ENCODE results near the gene ADPRS. TPM values are rescaled to one million over a fixed set of nuclear protein-coding genes. Genes with fewer than 3 reads are reported as not detected.

ADPRS gene
- total RNA-seq, 1 donor from 2014 or later: 28.1 TPM

DNA sequence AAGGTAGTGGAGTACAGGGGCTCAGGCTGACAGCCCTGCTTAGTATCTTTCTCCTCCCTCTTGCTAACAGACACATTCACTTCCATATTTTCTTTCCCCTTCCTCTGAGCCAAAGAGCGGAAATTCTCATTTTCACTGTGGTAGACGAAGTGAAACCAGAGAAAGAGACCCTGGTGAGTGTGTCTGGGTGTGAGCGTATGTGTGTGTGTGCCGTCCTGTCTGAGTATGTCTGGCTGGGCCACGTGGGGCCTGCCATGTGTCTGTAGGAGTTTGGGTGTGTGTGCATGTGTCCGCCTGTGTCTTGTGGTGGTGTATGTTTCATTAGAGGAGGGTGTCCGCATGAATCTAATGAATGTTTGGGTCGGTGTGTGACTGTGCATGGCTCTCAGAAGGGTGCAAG, 34.7 kb downstream of the ADPRS start:
- Histone ChIP-seq H3K9me3 (ENCODE audit: low read depth) (no peaks in the 10 kb centered on the region), H3K79me2 (ENCODE audit: low read depth) (no peaks in the 10 kb centered on the region), H3K36me3 (no peaks in the 10 kb centered on the region), H2AFZ (replicated peaks) (no peak overlapping the region), H3K4me1 (peaks cover 3% of the 10 kb centered on the region), H3K9ac (no peak overlapping the region), H3K4me3 (no peak overlapping the region), H3K27ac (no peak overlapping the region), H3K27me3 (peaks cover 57% of the 10 kb centered on the region), H4K20me1 (ENCODE audit: low read depth) (peaks cover 14% of the 10 kb centered on the region), H3F3A (ENCODE audit: low read depth) (no peaks in the 10 kb centered on the region), H3K4me2 (no peak overlapping the region)
- Mint-ChIP-seq H3K4me1 (peaks cover 41% of the 10 kb centered on the region), H3K27me3 (ENCODE audit: insufficient read depth, low read depth) (peaks cover 42% of the 10 kb centered on the region), H3K9me3 (peaks cover 2% of the 10 kb centered on the region), H3K36me3 (peaks cover 2% of the 10 kb centered on the region), H3K4me3 (no peak overlapping the region), H3K27ac (no peak overlapping the region)
- no peak for DNase-seq (ENCODE audit: low spot score)
- TF ChIP-seq, protein P1, sequence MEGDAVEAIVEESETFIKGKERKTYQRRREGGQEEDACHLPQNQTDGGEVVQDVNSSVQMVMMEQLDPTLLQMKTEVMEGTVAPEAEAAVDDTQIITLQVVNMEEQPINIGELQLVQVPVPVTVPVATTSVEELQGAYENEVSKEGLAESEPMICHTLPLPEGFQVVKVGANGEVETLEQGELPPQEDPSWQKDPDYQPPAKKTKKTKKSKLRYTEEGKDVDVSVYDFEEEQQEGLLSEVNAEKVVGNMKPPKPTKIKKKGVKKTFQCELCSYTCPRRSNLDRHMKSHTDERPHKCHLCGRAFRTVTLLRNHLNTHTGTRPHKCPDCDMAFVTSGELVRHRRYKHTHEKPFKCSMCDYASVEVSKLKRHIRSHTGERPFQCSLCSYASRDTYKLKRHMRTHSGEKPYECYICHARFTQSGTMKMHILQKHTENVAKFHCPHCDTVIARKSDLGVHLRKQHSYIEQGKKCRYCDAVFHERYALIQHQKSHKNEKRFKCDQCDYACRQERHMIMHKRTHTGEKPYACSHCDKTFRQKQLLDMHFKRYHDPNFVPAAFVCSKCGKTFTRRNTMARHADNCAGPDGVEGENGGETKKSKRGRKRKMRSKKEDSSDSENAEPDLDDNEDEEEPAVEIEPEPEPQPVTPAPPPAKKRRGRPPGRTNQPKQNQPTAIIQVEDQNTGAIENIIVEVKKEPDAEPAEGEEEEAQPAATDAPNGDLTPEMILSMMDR (IDR thresholded peaks at IDR 0.05): no peak
- TF ChIP-seq EZH2 (IDR thresholded peaks at IDR 0.05) (no peak), EZH2phosphoT487 (IDR thresholded peaks at IDR 0.05) (no peak)

DNA sequence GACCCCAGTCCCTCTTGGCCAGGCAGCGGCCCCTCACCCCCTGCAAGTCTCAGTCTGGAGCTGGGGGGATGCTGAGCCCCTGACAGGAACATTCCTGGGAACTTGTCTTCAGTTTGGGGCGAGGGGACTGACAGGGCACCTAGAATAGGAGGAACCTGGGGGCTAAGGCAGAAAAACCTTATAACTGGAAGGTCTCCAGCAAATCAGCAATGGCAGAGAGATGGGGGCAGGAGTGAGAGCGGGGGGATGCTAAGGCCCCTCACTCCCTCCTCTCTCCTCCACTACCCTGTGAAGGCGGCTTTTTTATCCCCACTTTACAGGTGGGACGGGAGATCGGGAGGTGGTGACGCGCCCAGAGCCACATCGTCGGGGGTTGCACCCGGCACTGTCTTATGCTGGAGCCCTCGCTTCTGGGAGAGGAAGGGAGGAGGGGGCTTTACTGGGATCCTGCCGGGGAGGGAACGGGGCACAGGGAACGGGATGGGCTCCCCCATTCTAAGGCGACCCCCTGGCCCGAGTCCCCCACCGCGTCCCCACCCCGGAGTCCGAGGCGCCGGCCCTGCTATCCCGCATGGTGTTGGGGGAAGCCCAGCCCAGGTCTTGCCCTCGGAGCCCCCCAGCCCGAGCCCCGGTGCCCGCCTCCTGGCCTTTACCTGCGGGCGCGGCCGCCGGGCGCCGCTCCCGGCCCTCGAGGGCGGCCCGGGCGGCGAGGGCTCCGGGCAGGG, 35.9 kb downstream of the ADPRS start:
- Histone ChIP-seq H3K4me2 (peak overlapping the region; percentile 66), H3K27ac (no peak overlapping the region), H3K36me3 (no peaks in the 10 kb centered on the region), H2AFZ (replicated peaks) (no peak overlapping the region), H3K4me1 (peaks cover 3% of the 10 kb centered on the region), H3K9ac (no peak overlapping the region), H3K79me2 (ENCODE audit: low read depth) (no peaks in the 10 kb centered on the region), H3K9me3 (ENCODE audit: low read depth) (no peaks in the 10 kb centered on the region), H4K20me1 (ENCODE audit: low read depth) (peaks cover 14% of the 10 kb centered on the region), H3K4me3 (peak overlapping the region; percentile 32), H3K27me3 (peaks cover 57% of the 10 kb centered on the region), H3F3A (ENCODE audit: low read depth) (no peaks in the 10 kb centered on the region)
- H3K4me1 Mint-ChIP-seq: peaks cover 32% of the 10 kb centered on the region
- no peak overlapping the region for H3K27ac Mint-ChIP-seq
- DNase-seq (ENCODE audit: low spot score): no peak
- H3K4me3 Mint-ChIP-seq: peak overlapping the region; percentile 81
- H3K9me3 Mint-ChIP-seq: peaks cover 2% of the 10 kb centered on the region
- H3K27me3 Mint-ChIP-seq (ENCODE audit: insufficient read depth, low read depth): peaks cover 40% of the 10 kb centered on the region
- peak; percentile 81 for TF ChIP-seq EZH2 (IDR thresholded peaks at IDR 0.05)
- TF ChIP-seq, protein P1 (IDR thresholded peaks at IDR 0.05): no peak
- TF ChIP-seq EZH2phosphoT487 (IDR thresholded peaks at IDR 0.05): peak; percentile 74
- H3K36me3 Mint-ChIP-seq: peaks cover 2% of the 10 kb centered on the region

DNA sequence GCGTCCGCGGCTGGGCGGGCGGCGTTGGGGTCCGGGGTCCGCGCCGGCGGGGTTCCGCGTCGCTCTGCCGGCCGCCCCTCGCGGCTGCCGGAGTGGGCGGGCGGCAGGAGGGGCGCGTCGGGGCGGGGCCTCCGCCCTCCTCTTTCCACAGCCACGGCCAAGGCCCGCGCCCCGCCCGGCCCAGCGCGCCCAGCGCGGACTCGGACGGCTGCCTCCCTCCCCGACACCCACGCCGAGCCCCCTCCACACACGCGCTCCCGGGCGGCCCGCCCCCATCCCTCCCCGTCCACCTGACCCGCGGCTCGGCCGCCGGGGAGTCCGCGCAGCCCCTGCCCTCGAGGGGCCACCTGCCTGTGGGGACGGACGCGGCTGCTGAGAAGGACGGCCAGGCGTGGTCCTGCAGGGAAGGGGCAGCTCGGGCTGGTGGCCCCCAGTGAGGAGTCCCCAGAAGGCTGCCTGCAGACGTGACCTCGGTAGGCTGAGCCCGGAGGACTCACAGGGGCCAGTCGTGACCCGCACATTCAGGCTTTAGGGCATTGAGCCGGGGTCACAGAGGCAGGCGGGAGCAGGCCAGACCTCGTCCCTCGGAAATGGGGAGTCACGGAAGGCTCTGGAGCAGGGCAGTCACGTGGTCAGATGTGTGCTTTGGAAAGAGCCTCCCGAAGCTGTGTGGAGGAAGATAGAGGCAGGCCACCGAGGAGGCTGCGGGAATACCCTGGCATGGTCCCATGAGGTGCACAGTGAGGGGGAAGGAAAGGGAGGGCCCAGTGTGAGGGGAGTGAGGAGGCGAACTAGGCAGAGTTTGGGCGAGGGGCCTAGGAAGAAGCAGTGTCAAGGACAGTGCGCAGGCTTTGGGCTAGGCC, 36.7 kb downstream of the ADPRS start, which contains the start of gene COL8A2:
TSS of gene COL8A2 (minus strand) at position 94 of the 863 bp plus-strand sequence. CDS start 24,980 bp downstream, outside the sequence.
- peaks cover 57% of the 10 kb centered on the region for H3K27me3 ChIP-seq
- peaks cover 14% of the 10 kb centered on the region for H4K20me1 ChIP-seq (ENCODE audit: low read depth)
- H3K4me2 ChIP-seq: peak within 1 kb of the TSS; percentile 77
- Mint-ChIP-seq H3K4me1 (peaks cover 27% of the 10 kb centered on the region), H3K36me3 (peaks cover 2% of the 10 kb centered on the region), H3K27ac (no peak within 1 kb of the TSS), H3K9me3 (peaks cover 2% of the 10 kb centered on the region), H3K27me3 (ENCODE audit: insufficient read depth, low read depth) (peaks cover 40% of the 10 kb centered on the region), H3K4me3 (peak within 1 kb of the TSS; percentile 81)
- H3K36me3 ChIP-seq: no peaks in the 10 kb centered on the region
- H3F3A ChIP-seq (ENCODE audit: low read depth): no peaks in the 10 kb centered on the region
- TF ChIP-seq, protein P1 (IDR thresholded peaks at IDR 0.05): no peak
- peak; percentile 89 for TF ChIP-seq EZH2 (IDR thresholded peaks at IDR 0.05)
- TF ChIP-seq EZH2phosphoT487 (IDR thresholded peaks at IDR 0.05): peak; percentile 65
- H3K9ac ChIP-seq: no peak within 1 kb of the TSS
- H3K79me2 ChIP-seq (ENCODE audit: low read depth): no peaks in the 10 kb centered on the region
- no peaks in the 10 kb centered on the region for H3K9me3 ChIP-seq (ENCODE audit: low read depth)
- peaks cover 3% of the 10 kb centered on the region for H3K4me1 ChIP-seq
- peak within 1 kb of the TSS; percentile 50 for H3K4me3 ChIP-seq
- peak; percentile 47 for DNase-seq (ENCODE audit: low spot score)
- no peak within 1 kb of the TSS for H3K27ac ChIP-seq
- peak within 1 kb of the TSS; percentile 28 for H2AFZ ChIP-seq (replicated peaks)
